K562 (cell line): ENCODE measurements around the gene NDC1. TPM values are rescaled to one million over a fixed set of nuclear protein-coding genes. Genes with fewer than 3 reads are reported as not detected.

Experiments
- ATAC-seq: fragments of 200-7000 bp; cut with Tn5 transposase; 3 replicates; pipeline ENCODE4 v1.9.1; 2020; ENCODE audit warnings: moderate library complexity
- BruUV-seq: library from RNA; stranded (reverse); fragments of 400-500 nt; replicated peaks from 2 replicates; lab custom pipeline; 2021; lab: Mats Ljungman, UMichigan
- CTCF ChIA-PET: fragments of 300-600 bp; formaldehyde crosslinking; extraction: SDS; loops from one replicate; lab custom pipeline; 2021; ENCODE audit warnings: low intra/inter-chr PET ratio; lab: Yijun Ruan, JAX
- POLR2A ChIA-PET: fragments of 300-600, 350-650 bp; sonication (Branson Sonifier 250); formaldehyde crosslinking; extraction: SDS; loops from one replicate; lab custom pipeline; 2021; ENCODE audit warnings: antibody characterized with exemption, inconsistent platforms; lab: Yijun Ruan, JAX
- DNase-seq, 4 experiments: peaks; one replicate each; pipeline versions ENCODE4 v3.0.0 to v3.0.0-alpha.2; 2011 to 2018; ENCODE audit warnings: low spot score in 3 of 4, mixed read lengths in 3 of 4; ENCODE audit errors: extremely low read depth in 1 of 4
- FAIRE-seq: peaks from 2 replicates; lab custom pipeline; 2011; peaks lifted over from hg19 to GRCh38; lab: Jason Lieb, UNC
- H2AFZ ChIP-seq: 2 replicates; pipeline ENCODE4 v1.6.0; 2011; ENCODE audit warnings: low read depth, low read length, control low read depth, inconsistent platforms
- H3K27ac ChIP-seq: fragments of 200-600 bp; 3 replicates; pipeline ENCODE4 v1.8.0; 2011; ENCODE audit warnings: low read depth, mild to moderate bottlenecking, control low read depth, inconsistent platforms, low read length, moderate library complexity, mixed read lengths; ENCODE audit errors: extremely low read depth
- H3K27me3 ChIP-seq, 2 experiments: fragments of 300-600 bp in 1 of 2; 2 replicates in 1 of 2; 3 replicates in 1 of 2; pipeline versions ENCODE4 v1.6.0 to v1.8.0; 2011; ENCODE audit warnings: inconsistent platforms in 2 of 2, low read length in 2 of 2, mild to moderate bottlenecking in 1 of 2, mixed read lengths in 1 of 2, moderate library complexity in 1 of 2; ENCODE audit not compliant: control insufficient read depth in 2 of 2, insufficient read depth in 2 of 2
- H3K36me3 ChIP-seq: fragments of 300-600 bp; 3 replicates; pipeline ENCODE4 v1.8.0; 2011; ENCODE audit warnings: mild to moderate bottlenecking, low read length, inconsistent platforms; ENCODE audit not compliant: control insufficient read depth, insufficient read depth
- H3K4me1 ChIP-seq, 2 experiments: fragments of 200-600 bp in 1 of 2; replicated peaks in 1 of 2; 2 replicates in 1 of 2; 3 replicates in 1 of 2; pipeline versions ENCODE4 v1.5.1 to v1.8.0; 2011; ENCODE audit warnings: inconsistent platforms in 2 of 2, low read length in 2 of 2, mild to moderate bottlenecking in 1 of 2, mixed read lengths in 1 of 2, moderate library complexity in 1 of 2; ENCODE audit not compliant: control insufficient read depth in 2 of 2, insufficient read depth in 2 of 2
- H3K4me2 ChIP-seq: 2 replicates; pipeline ENCODE4 v1.6.1; 2011; ENCODE audit warnings: low read length, control low read depth, inconsistent platforms, mixed read lengths; ENCODE audit not compliant: insufficient read depth
- H3K4me3 ChIP-seq: fragments of 200-600 bp; sonication (generic), shearing (Covaris generic); 2 replicates; pipeline ENCODE4 v1.5.1; 2016; ENCODE audit warnings: control low read depth, inconsistent platforms
- H3K79me2 ChIP-seq: fragments of 200-600 bp; 3 replicates; pipeline ENCODE4 v1.8.0; 2011; ENCODE audit warnings: low read length, inconsistent platforms; ENCODE audit not compliant: control insufficient read depth, insufficient read depth
- H3K9ac ChIP-seq, 2 experiments: 2 replicates each; pipeline versions ENCODE4 v1.6.0 to v1.6.1; 2011; ENCODE audit warnings: low read depth in 2 of 2, low read length in 2 of 2, control low read depth in 1 of 2, inconsistent platforms in 1 of 2, mild to moderate bottlenecking in 1 of 2, mixed read lengths in 1 of 2; ENCODE audit not compliant: insufficient read depth in 1 of 2
- H3K9me1 ChIP-seq: one replicate; pipeline ENCODE4 v1.6.0; 2011; ENCODE audit warnings: inconsistent platforms, mild to moderate bottlenecking, low read length, moderate library complexity; ENCODE audit not compliant: control insufficient read depth, insufficient read depth
- H3K9me3 ChIP-seq: replicated peaks from 2 replicates; pipeline ENCODE4 v1.5.1; 2011; ENCODE audit warnings: low read depth, low read length, inconsistent platforms; ENCODE audit not compliant: control insufficient read depth, insufficient read depth
- H4K20me1 ChIP-seq: replicated peaks from 2 replicates; pipeline ENCODE4 v1.6.1; 2011; ENCODE audit warnings: low read length, inconsistent platforms, mixed read lengths; ENCODE audit not compliant: control insufficient read depth, insufficient read depth
- ILK ChIP-seq: fragments of 450-650 bp; IDR thresholded peaks from 2 replicates; pipeline ENCODE4 v1.6.1; 2016; ENCODE audit warnings: missing genetic modification characterization, low read depth, mild to moderate bottlenecking, missing compliant biosample characterization, moderate library complexity, borderline replicate concordance
- MEF2A ChIP-seq: IDR thresholded peaks from 2 replicates; pipeline ENCODE4 v1.6.1; 2011; ENCODE audit warnings: low read depth, mild to moderate bottlenecking, low read length, moderate library complexity; ENCODE audit not compliant: control insufficient read depth
- NR2C2 ChIP-seq, 2 experiments: fragments of 200-800 bp in 1 of 2; sonication (Bioruptor generic) in 1 of 2; sonication (generic) in 1 of 2; formaldehyde crosslinking in 1 of 2; IDR thresholded peaks; 2 replicates each; pipeline versions ENCODE4 v1.6.1 to v1.8.0; 2016 to 2022; ENCODE audit warnings: mild to moderate bottlenecking in 1 of 2, missing compliant biosample characterization in 1 of 2, missing genetic modification characterization in 1 of 2, missing genetic modification reagents in 1 of 2
- ZNF764 ChIP-seq: fragments of 250-450 bp; sonication (Bioruptor Pico); IDR thresholded peaks from 2 replicates; pipeline ENCODE4 v1.4.0; 2020; ENCODE audit warnings: low read depth, mild to moderate bottlenecking, moderate library complexity
- WGBS: fragments of 100-300 bp; shearing (Covaris generic); methylation state at CpG from one replicate; pipeline ENCODE4 v1.1.6; 2016; ENCODE audit warnings: low coverage, mixed read lengths; ENCODE audit not compliant: insufficient coverage; ENCODE audit errors: missing lambda C conversion rate; 5-methylcytosine and 5-hydroxymethylcytosine counted together
- in situ Hi-C: fragments of 300-500 bp; cut with MboI; formaldehyde crosslinking; loops from 4 replicates; pipeline ENCODE4 v1.15.0; 2018; ENCODE audit warnings: inconsistent platforms, mixed read lengths
- intact Hi-C: fragments of 100-400 bp; cut with micrococcal nuclease; formaldehyde crosslinking; loops from 2 replicates; pipeline ENCODE4 v1.14.2; 2022
- polyA plus RNA-seq, 8 experiments: library from polyadenylated mRNA; depleted of rRNA in 4 of 8; stranded (reverse) in 5 of 8; unstranded in 3 of 8; fragments of >200 nt; fragmentation: Nextera tagmentation in 2 of 8; fragmentation: Illumina TruSeq in 1 of 8; extraction: Ambion mirVana in 2 of 8; extraction: Trizol in 1 of 8; gene quantifications; 2 replicates each; pipeline versions ENCODE4 v1.2.1 to v1.2.3, GENCODE V29; 2011 to 2014; ENCODE audit warnings: inconsistent platforms in 1 of 8, missing spikeins in 1 of 8
- total RNA-seq, 7 experiments: library from RNA; depleted of rRNA in 6 of 7; stranded (reverse); fragments of >200 nt in 6 of 7; fragmentation: Illumina TruSeq in 2 of 7; extraction: Trizol in 2 of 7; gene quantifications; 2 replicates each; pipeline versions ENCODE4 v1.2.1 to v1.2.3, GENCODE V29; 2011 to 2021; ENCODE audit warnings: low replicate concordance in 1 of 7
- TF ChIP-seq, protein P1 (sequence below): fragments of 450-650 bp; IDR thresholded peaks from 2 replicates; pipeline ENCODE4 v1.6.1; 2018; ENCODE audit not compliant: partially characterized antibody

NDC1 gene
- total and polyA plus RNA-seq, 9 of the 15 experiments (the other 6 are each of a cell fraction or from before 2014, with no cell fraction given): 26.9 to 102 (median 64.5) TPM

DNA sequence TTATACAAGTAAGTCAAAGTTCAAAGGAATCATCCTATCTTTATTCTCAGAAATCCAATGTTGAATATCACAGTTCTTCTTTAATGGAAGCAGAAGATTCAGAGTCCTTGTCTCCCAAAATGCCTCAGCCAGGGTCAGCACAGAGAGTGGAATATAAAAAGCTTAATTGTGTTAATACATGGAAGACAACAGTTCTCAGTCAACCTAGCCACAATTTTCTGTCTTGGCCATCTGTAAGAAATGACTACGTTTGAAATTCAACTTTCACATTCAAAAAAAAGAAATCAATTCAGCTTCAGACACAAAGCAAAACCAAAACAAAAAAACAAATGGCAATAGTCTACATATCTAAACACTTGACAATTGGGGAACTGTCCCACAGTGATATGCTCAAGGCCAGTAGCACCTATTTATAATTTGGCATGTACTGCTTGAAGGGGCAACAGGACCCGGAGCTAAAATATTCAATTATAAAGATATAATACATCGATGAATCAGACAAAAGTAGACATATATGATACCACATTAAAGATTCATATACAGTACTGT is 71.8 kb downstream of the NDC1 start:
- no peaks in the 10 kb centered on the region; a peak in 1 of 5 replicates for H3K4me1 ChIP-seq
- WGBS: 78% methylated on average over 3 of the region's 3 CpGs
- DNase-seq: no peak
- CTCF ChIA-PET: no interaction called here
- in situ Hi-C loops (no loop called here), intact Hi-C loops (loop anchor here (10.0 kb wide), 1 partner anchor 189 kb away; no protein-coding TSS in a partner anchor)
- H4K20me1 ChIP-seq: no peaks in the 10 kb centered on the region
- no peaks in the 10 kb centered on the region for H3K27me3 ChIP-seq
- H2AFZ ChIP-seq: no peak overlapping the region
- H3K4me3 ChIP-seq: no peak overlapping the region
- no peak for FAIRE-seq
- POLR2A ChIA-PET: interaction anchor here (0.7 to 1.0 kb wide), 3 partner anchors 11 to 251 kb away, joined by 3 to 4 read pairs (median 4); partner anchors contain the start of gene LDLRAD1
- no peak for ATAC-seq
- BruUV-seq: no TSS peak
- H3K4me2 ChIP-seq: no peak overlapping the region
- no peak overlapping the region for H3K27ac ChIP-seq
- H3K36me3 ChIP-seq: peaks cover 61% of the 10 kb centered on the region
- no peak overlapping the region for H3K9ac ChIP-seq
- H3K9me1 ChIP-seq: no peaks in the 10 kb centered on the region
- H3K9me3 ChIP-seq: no peaks in the 10 kb centered on the region
- H3K79me2 ChIP-seq: no peaks in the 10 kb centered on the region
- no peak for TF ChIP-seq MEF2A
- no peak for TF ChIP-seq NR2C2 (CRISPR knock-in tag; IDR thresholded peaks at IDR 0.05)
- peak; percentile 19; the same call in 1 of the 2 replicates for TF ChIP-seq NR2C2 (tag; IDR thresholded peaks at IDR 0.05)
- TF ChIP-seq, protein P1, sequence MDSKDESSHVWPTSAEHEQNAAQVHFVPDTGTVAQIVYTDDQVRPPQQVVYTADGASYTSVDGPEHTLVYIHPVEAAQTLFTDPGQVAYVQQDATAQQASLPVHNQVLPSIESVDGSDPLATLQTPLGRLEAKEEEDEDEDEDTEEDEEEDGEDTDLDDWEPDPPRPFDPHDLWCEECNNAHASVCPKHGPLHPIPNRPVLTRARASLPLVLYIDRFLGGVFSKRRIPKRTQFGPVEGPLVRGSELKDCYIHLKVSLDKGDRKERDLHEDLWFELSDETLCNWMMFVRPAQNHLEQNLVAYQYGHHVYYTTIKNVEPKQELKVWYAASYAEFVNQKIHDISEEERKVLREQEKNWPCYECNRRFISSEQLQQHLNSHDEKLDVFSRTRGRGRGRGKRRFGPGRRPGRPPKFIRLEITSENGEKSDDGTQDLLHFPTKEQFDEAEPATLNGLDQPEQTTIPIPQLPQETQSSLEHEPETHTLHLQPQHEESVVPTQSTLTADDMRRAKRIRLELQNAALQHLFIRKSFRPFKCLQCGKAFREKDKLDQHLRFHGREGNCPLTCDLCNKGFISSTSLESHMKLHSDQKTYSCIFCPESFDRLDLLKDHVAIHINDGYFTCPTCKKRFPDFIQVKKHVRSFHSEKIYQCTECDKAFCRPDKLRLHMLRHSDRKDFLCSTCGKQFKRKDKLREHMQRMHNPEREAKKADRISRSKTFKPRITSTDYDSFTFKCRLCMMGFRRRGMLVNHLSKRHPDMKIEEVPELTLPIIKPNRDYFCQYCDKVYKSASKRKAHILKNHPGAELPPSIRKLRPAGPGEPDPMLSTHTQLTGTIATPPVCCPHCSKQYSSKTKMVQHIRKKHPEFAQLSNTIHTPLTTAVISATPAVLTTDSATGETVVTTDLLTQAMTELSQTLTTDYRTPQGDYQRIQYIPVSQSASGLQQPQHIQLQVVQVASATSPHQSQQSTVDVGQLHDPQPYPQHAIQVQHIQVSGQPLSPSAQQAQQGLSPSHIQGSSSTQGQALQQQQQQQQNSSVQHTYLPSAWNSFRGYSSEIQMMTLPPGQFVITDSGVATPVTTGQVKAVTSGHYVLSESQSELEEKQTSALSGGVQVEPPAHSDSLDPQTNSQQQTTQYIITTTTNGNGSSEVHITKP: no peak
- TF ChIP-seq ILK (tag): no peak
- no peak for TF ChIP-seq ZNF764
